ENCODE results near the gene AGBL5.

Gene AGBL5

DNA sequence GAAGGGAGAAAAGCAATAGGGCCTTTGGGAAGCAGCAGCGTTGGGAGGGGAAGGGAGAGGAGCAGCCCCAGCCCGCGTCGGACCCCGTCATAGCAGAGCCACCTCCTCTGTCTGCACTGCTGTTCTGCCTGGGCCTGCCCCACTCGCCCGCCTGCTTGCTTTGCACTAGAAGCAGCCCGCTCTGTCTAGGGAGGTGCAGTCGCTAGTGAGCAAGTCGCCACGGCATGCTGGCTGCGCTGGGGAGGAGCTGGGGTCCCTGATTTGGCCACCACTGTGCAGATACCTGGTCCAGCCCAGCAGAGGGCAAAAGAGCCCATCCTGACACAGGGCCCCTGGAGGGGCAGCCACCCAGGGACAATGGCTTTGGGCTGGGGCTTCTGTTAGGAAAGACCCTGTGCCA lies 26.7 kb upstream of the AGBL5 start:
- ATAC-seq (ENCODE audit: insufficient read depth, low read depth) (peak; percentile 29; the same call in 2 of the 3 replicates), DNase-seq (no peak)
- Histone ChIP-seq H3K27me3 (ENCODE audit: insufficient read depth, low read length, poor library complexity) (no peaks in the 10 kb centered on the region), H3K4me1 (ENCODE audit: insufficient read depth, low read length) (no peaks in the 10 kb centered on the region), H3K36me3 (ENCODE audit: insufficient read depth, low read length) (peaks cover 9% of the 10 kb centered on the region), H3K4me2 (ENCODE audit: insufficient read depth, low read length) (no peak overlapping the region), H3K79me2 (ENCODE audit: insufficient read depth, low read length) (peaks cover 7% of the 10 kb centered on the region; the same call in 1 of the 2 replicates), H4K20me1 (ENCODE audit: insufficient read depth, low read length) (peaks cover 9% of the 10 kb centered on the region; the same call in 1 of the 2 replicates), H3K9me3 (ENCODE audit: insufficient read depth, low read length, severe bottlenecking) (no peaks in the 10 kb centered on the region), H3K4me3 (ENCODE audit: low read depth in 1 of 2, low read length in 2 of 2) (no peak overlapping the region), H2AFZ (ENCODE audit: low read depth, low read length) (no peak overlapping the region), H3K27ac (ENCODE audit: low read length) (no peak overlapping the region), H3K9ac (ENCODE audit: low read depth, low read length) (no peak overlapping the region)
- TF ChIP-seq, protein P1, sequence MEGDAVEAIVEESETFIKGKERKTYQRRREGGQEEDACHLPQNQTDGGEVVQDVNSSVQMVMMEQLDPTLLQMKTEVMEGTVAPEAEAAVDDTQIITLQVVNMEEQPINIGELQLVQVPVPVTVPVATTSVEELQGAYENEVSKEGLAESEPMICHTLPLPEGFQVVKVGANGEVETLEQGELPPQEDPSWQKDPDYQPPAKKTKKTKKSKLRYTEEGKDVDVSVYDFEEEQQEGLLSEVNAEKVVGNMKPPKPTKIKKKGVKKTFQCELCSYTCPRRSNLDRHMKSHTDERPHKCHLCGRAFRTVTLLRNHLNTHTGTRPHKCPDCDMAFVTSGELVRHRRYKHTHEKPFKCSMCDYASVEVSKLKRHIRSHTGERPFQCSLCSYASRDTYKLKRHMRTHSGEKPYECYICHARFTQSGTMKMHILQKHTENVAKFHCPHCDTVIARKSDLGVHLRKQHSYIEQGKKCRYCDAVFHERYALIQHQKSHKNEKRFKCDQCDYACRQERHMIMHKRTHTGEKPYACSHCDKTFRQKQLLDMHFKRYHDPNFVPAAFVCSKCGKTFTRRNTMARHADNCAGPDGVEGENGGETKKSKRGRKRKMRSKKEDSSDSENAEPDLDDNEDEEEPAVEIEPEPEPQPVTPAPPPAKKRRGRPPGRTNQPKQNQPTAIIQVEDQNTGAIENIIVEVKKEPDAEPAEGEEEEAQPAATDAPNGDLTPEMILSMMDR (IDR thresholded peaks at IDR 0.05; ENCODE audit: borderline replicate concordance, extremely low read depth, low read length, poor library complexity, severe bottlenecking) = no peak
- TF ChIP-seq EZH2 (IDR thresholded peaks at IDR 0.05; ENCODE audit: borderline replicate concordance, low read depth, low read length, severe bottlenecking) = no peak

DNA sequence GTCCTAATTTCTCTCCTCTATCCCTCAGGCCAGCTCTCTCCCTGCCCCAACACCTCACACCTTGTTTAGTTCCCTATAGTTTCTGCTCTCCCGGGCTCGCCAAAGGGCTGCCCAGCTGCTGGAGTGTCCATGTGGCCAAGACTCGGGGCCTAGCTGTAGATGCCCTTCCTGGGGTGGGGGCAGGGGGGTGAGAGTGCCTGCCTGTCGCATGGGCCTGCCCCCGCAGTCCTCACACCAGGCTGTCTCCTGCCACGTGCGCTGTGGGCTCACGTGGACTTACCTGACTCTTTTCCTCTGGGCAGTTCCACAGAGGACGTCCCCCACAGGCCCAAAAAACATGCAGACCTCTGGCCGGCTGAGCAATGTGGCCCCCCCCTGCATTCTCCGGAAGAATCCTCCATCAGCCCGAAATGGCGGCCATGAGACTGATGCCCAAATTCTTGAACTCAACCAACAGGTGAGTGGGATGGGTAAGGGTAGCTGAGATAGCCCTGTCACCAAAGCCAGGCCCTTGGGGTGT lies 26.1 kb upstream of the AGBL5 start:
- H3K4me2 ChIP-seq (ENCODE audit: insufficient read depth, low read length) = no peak overlapping the region
- DNase-seq (no peak), ATAC-seq (ENCODE audit: insufficient read depth, low read depth) (no peak)
- no peaks in the 10 kb centered on the region for H3K4me1 ChIP-seq (ENCODE audit: insufficient read depth, low read length)
- H4K20me1 ChIP-seq (ENCODE audit: insufficient read depth, low read length) = peaks cover 9% of the 10 kb centered on the region; the same call in 1 of the 2 replicates
- no peak overlapping the region for H3K4me3 ChIP-seq (ENCODE audit: low read depth in 1 of 2, low read length in 2 of 2)
- H3K9ac ChIP-seq (ENCODE audit: low read depth, low read length) = no peak overlapping the region
- no peak overlapping the region for H2AFZ ChIP-seq (ENCODE audit: low read depth, low read length)
- no peaks in the 10 kb centered on the region for H3K27me3 ChIP-seq (ENCODE audit: insufficient read depth, low read length, poor library complexity)
- peaks cover 9% of the 10 kb centered on the region for H3K36me3 ChIP-seq (ENCODE audit: insufficient read depth, low read length)
- no peaks in the 10 kb centered on the region for H3K9me3 ChIP-seq (ENCODE audit: insufficient read depth, low read length, severe bottlenecking)
- TF ChIP-seq EZH2 (IDR thresholded peaks at IDR 0.05; ENCODE audit: borderline replicate concordance, low read depth, low read length, severe bottlenecking) = no peak
- TF ChIP-seq, protein P1 (IDR thresholded peaks at IDR 0.05; ENCODE audit: borderline replicate concordance, extremely low read depth, low read length, poor library complexity, severe bottlenecking) = no peak
- H3K79me2 ChIP-seq (ENCODE audit: insufficient read depth, low read length) = peaks cover 7% of the 10 kb centered on the region; the same call in 1 of the 2 replicates
- H3K27ac ChIP-seq (ENCODE audit: low read length) = no peak overlapping the region

DNA sequence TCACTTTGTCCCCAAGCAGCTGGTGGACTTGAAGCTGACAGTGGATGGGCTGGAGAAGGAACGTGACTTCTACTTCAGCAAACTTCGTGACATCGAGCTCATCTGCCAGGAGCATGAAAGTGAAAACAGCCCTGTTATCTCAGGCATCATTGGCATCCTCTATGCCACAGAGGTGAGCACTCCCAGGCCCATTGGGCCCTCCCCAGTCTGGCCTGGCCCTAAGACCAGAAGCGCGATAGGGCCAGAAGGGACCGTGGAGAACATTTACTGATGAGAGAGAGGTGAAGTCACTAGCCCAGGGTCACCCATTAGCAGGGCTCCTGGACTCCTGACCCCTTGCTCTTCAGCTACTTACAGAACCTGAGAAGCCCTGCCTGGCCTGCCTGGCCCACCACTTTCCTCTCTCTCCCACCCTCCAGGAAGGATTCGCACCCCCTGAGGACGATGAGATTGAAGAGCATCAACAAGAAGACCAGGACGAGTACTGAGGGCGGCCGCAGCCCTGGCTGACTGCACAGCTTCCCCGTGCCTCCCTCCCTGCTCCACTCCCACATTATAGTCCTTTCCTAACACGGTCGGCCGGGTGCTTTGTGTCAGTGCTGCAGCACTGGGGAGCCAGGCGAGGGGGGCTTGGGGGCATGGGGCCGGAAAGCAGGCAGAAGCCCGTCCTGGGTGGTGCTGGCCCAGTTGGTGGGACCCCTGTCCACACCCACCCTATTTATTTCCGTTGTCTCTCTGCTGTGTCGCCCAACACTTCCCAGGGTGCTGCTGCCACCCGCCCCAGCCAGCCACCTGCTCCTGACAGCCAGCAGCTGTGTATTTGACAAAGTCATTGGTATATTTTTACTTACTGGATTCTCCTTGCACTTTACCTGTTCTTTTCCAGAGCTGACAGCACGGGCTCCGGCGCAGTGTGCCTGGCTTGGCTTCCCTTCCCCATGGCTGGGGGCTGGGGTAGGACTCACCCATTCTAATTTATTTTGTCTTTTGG lies 25.3 kb upstream of the AGBL5 start:
- Histone ChIP-seq H3K9me3 (ENCODE audit: insufficient read depth, low read length, severe bottlenecking) (no peaks in the 10 kb centered on the region), H4K20me1 (ENCODE audit: insufficient read depth, low read length) (peaks cover 9% of the 10 kb centered on the region; the same call in 1 of the 2 replicates), H3K79me2 (ENCODE audit: insufficient read depth, low read length) (peaks cover 7% of the 10 kb centered on the region; the same call in 1 of the 2 replicates), H2AFZ (ENCODE audit: low read depth, low read length) (no peak overlapping the region), H3K27ac (ENCODE audit: low read length) (no peak overlapping the region), H3K9ac (ENCODE audit: low read depth, low read length) (no peak overlapping the region), H3K4me3 (ENCODE audit: low read depth in 1 of 2, low read length in 2 of 2) (no peak overlapping the region), H3K4me1 (ENCODE audit: insufficient read depth, low read length) (peaks cover 8% of the 10 kb centered on the region), H3K36me3 (ENCODE audit: insufficient read depth, low read length) (peaks cover 9% of the 10 kb centered on the region), H3K4me2 (ENCODE audit: insufficient read depth, low read length) (no peak overlapping the region), H3K27me3 (ENCODE audit: insufficient read depth, low read length, poor library complexity) (no peaks in the 10 kb centered on the region)
- ATAC-seq (ENCODE audit: insufficient read depth, low read depth) (no peak), DNase-seq (no peak)
- TF ChIP-seq EZH2 (IDR thresholded peaks at IDR 0.05; ENCODE audit: borderline replicate concordance, low read depth, low read length, severe bottlenecking) = no peak
- TF ChIP-seq, protein P1 (IDR thresholded peaks at IDR 0.05; ENCODE audit: borderline replicate concordance, extremely low read depth, low read length, poor library complexity, severe bottlenecking) = no peak

Data from DND-41 (cell line).